ENCODE results near the gene COQ7. TPM values are rescaled to one million over a fixed set of nuclear protein-coding genes. Genes with fewer than 3 reads are reported as not detected.
A peak's percentile ranks its signal among the peaks of the same experiment; 100 is the strongest.

COQ7 gene
- total and polyA plus RNA-seq, 2 experiments from 2014 or later, result 17.9 to 21.7 TPM

GRCh38 chr16:19104607-19105006 is 37.2 kb downstream of the COQ7 start:
- DNase-seq (ENCODE audit: low spot score), result no peak

GRCh38 chr16:19105131-19105530 is 37.7 kb downstream of the COQ7 start:
- H3K4me2 ChIP-seq, result no peak overlapping the region
- Mint-ChIP-seq H3K4me3 (no peak overlapping the region), H3K9me3 (no peaks in the 10 kb centered on the region), H3K27me3 (ENCODE audit: insufficient read depth, low read depth, poor library complexity) (peaks cover 6% of the 10 kb centered on the region), H3K27ac (no peak overlapping the region), H3K4me1 (peaks cover 9% of the 10 kb centered on the region), H3K36me3 (ENCODE audit: low read depth) (no peaks in the 10 kb centered on the region)
- no peaks in the 10 kb centered on the region for H3K27me3 ChIP-seq (ENCODE audit: insufficient read depth)
- H3K9me2 ChIP-seq (ENCODE audit: insufficient read depth), result no peaks in the 10 kb centered on the region
- no peaks in the 10 kb centered on the region for H3F3A ChIP-seq (replicated peaks; ENCODE audit: low read depth)
- H3K4me1 ChIP-seq (ENCODE audit: insufficient read depth), result no peaks in the 10 kb centered on the region; the same call in 1 of the 2 replicates
- 0 out of 2 replicates have a peak overlapping the region, but pooled peaks have one; percentile 32 for H2AFZ ChIP-seq
- H3K4me3 ChIP-seq, result no peak overlapping the region
- H3K36me3 ChIP-seq (ENCODE audit: insufficient read depth), result no peaks in the 10 kb centered on the region
- ATAC-seq, result no peak
- no peaks in the 10 kb centered on the region for H3K79me2 ChIP-seq (replicated peaks; ENCODE audit: insufficient read depth)
- H4K20me1 ChIP-seq (replicated peaks; ENCODE audit: insufficient read depth), result no peaks in the 10 kb centered on the region
- no peak overlapping the region for H3K27ac ChIP-seq (ENCODE audit: low read depth)
- no peak for DNase-seq (ENCODE audit: low spot score)
- no peak for TF ChIP-seq NANOG (IDR thresholded peaks at IDR 0.05; ENCODE audit: borderline replicate concordance)
- no peak for TF ChIP-seq ETS1 (IDR thresholded peaks at IDR 0.05)
- no peak for TF ChIP-seq POLR2AphosphoS5 (IDR thresholded peaks at IDR 0.05; ENCODE audit: low read depth)
- TF ChIP-seq JUNB (IDR thresholded peaks at IDR 0.05; ENCODE audit: unreplicated experiment), result no peak
- TF ChIP-seq CREB1 (CRISPR knock-in tag; IDR thresholded peaks at IDR 0.05; ENCODE audit: low read depth), result no peak
- no peak for TF ChIP-seq CTCF (conservative IDR thresholded peaks at IDR 0.05; ENCODE audit: low read depth in 2 of 2)
- no peak for TF ChIP-seq REST (IDR thresholded peaks at IDR 0.05; ENCODE audit: unreplicated experiment)
- TF ChIP-seq ZNF114 (CRISPR knock-in tag; IDR thresholded peaks at IDR 0.05), result no peak
- no peak for TF ChIP-seq ZNF462 (CRISPR knock-in tag; IDR thresholded peaks at IDR 0.05)

More at GRCh38 chr16:19104607-19105006, 37.2 kb downstream of the COQ7 start:
- Histone ChIP-seq H3K27me3 (ENCODE audit: insufficient read depth) (no peaks in the 10 kb centered on the region), H4K20me1 (replicated peaks; ENCODE audit: insufficient read depth) (no peaks in the 10 kb centered on the region), H3K4me3 (no peak overlapping the region), H2AFZ (0 out of 2 replicates have a peak overlapping the region, but pooled peaks have one; percentile 32), H3K9me2 (ENCODE audit: insufficient read depth) (no peaks in the 10 kb centered on the region), H3K4me2 (no peak overlapping the region), H3K36me3 (ENCODE audit: insufficient read depth) (no peaks in the 10 kb centered on the region), H3K4me1 (ENCODE audit: insufficient read depth) (no peaks in the 10 kb centered on the region; the same call in 1 of the 2 replicates), H3F3A (replicated peaks; ENCODE audit: low read depth) (no peaks in the 10 kb centered on the region), H3K79me2 (replicated peaks; ENCODE audit: insufficient read depth) (no peaks in the 10 kb centered on the region), H3K27ac (ENCODE audit: low read depth) (no peak overlapping the region)
- no peak overlapping the region for H3K4me3 Mint-ChIP-seq
- TF ChIP-seq CREB1 (CRISPR knock-in tag; IDR thresholded peaks at IDR 0.05; ENCODE audit: low read depth), result no peak
- no peak for TF ChIP-seq ZNF331 (CRISPR knock-in tag; IDR thresholded peaks at IDR 0.05; ENCODE audit: low read depth)
- no peak for TF ChIP-seq JUNB (IDR thresholded peaks at IDR 0.05; ENCODE audit: unreplicated experiment)
- H3K27me3 Mint-ChIP-seq (ENCODE audit: insufficient read depth, low read depth, poor library complexity), result peaks cover 6% of the 10 kb centered on the region
- H3K36me3 Mint-ChIP-seq (ENCODE audit: low read depth), result no peaks in the 10 kb centered on the region
- H3K9me3 Mint-ChIP-seq, result no peaks in the 10 kb centered on the region
- H3K4me1 Mint-ChIP-seq, result peaks cover 9% of the 10 kb centered on the region
- H3K27ac Mint-ChIP-seq, result no peak overlapping the region
- no peak for ATAC-seq

Data from GM23338 (cell line).